Urothelium cell line (cell line): Measurements from ENCODE around the gene RNASE13.
"Not testable (repeated sequence)": the region's sequence is repeated elsewhere in the genome, so short reads cannot be mapped to it uniquely, and the experiment has no call there.

ENCODE experiments used
- DNase-seq: peaks from one replicate; pipeline ENCODE4 v3.0.0; 2011; ENCODE audit warnings: low spot score, mixed read lengths
- FAIRE-seq: peaks from 2 replicates; lab custom pipeline; 2011; peaks lifted over from hg19 to GRCh38; lab: Jason Lieb, UNC

The RNASE13 gene

GRCh38 chr14:20996521-20996920 lies 38.1 kb downstream of the RNASE13 start:
- no peak for DNase-seq
- peak; percentile 85 for FAIRE-seq

- peak; percentile 97 for FAIRE-seq
These were observed 44.6 kb downstream of the RNASE13 start, which contains the start of gene METTL17 for GRCh38 chr14:20989787-20990600. Gene METTL17 (plus strand): TSS chr14:20989980. CDS start chr14:20990003, 23 bp downstream.

GRCh38 chr14:20989471-20989786 lies 45.2 kb downstream of the RNASE13 start:
- no peak for FAIRE-seq

More at GRCh38 chr14:20989787-20990600, 44.6 kb downstream of the RNASE13 start, which contains the start of gene METTL17:
- peak; percentile 99 for DNase-seq

GRCh38 chr14:20988717-20989470 lies 45.7 kb downstream of the RNASE13 start:
- no peak for DNase-seq

More at GRCh38 chr14:20989471-20989786, 45.2 kb downstream of the RNASE13 start:
- DNase-seq: no peak

GRCh38 chr14:20986811-20987210 lies 47.8 kb downstream of the RNASE13 start:
- FAIRE-seq (peak; percentile 83), DNase-seq (peak; percentile 95)

More at GRCh38 chr14:20988717-20989470, 45.7 kb downstream of the RNASE13 start:
- peak; percentile 27 for FAIRE-seq

- DNase-seq, FAIRE-seq: not testable (repeated sequence)
These were observed 49.0 kb downstream of the RNASE13 start for GRCh38 chr14:20985650-20986049.
